ENCODE data around the gene TAC1.

- TF ChIP-seq POLR2A (IDR thresholded peaks at IDR 0.05) (no peak), CTCF (IDR thresholded peaks at IDR 0.05) (no peak)
Observed at GRCh38 chr7:97771576-97771975, 39.7 kb downstream of the TAC1 start.

Measured in lower leg skin (tissue), 3 donors.